ENCODE results near the gene KRTAP15-1.

DNA sequence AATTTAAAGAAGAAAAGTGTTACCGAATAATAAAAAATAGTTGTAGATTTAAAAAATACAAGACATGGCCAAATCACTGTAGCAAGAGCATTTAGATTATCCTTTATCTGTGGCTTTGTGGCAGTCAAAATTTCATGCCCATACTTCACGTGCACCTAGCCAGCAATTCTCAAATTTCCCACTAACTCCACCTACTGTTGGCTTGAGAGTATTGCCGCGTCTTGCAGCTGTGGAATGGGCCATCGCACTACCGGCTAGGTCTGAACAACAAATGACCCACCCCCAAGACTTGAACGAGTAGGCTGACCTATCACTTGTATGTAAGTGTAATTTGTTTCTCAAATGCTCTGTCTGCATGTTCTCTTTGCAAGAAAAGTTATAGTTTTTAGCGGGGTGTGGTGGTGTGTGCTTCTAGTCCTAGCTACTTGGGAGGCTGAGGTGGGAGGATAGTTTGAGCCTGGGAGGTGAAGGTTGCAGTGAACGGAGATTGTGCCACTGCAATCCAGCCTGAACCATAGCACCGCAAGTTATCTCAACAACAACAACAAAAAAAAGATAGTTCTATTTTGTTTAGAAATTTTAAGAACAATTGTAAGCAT, 5.9 kb upstream of the KRTAP15-1 start:
- TF ChIP-seq, protein P1, sequence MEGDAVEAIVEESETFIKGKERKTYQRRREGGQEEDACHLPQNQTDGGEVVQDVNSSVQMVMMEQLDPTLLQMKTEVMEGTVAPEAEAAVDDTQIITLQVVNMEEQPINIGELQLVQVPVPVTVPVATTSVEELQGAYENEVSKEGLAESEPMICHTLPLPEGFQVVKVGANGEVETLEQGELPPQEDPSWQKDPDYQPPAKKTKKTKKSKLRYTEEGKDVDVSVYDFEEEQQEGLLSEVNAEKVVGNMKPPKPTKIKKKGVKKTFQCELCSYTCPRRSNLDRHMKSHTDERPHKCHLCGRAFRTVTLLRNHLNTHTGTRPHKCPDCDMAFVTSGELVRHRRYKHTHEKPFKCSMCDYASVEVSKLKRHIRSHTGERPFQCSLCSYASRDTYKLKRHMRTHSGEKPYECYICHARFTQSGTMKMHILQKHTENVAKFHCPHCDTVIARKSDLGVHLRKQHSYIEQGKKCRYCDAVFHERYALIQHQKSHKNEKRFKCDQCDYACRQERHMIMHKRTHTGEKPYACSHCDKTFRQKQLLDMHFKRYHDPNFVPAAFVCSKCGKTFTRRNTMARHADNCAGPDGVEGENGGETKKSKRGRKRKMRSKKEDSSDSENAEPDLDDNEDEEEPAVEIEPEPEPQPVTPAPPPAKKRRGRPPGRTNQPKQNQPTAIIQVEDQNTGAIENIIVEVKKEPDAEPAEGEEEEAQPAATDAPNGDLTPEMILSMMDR (conservative IDR thresholded peaks at IDR 0.05; ENCODE audit: low read length): peak; percentile 65
- no peak for TF ChIP-seq EZH2phosphoT487 (IDR thresholded peaks at IDR 0.05; ENCODE audit: borderline replicate concordance)

Measured in Loucy (cell line).